HS-5 (cell line): ENCODE data around the gene IFITM10.
"Not testable (repeated sequence)": the region's sequence is repeated elsewhere in the genome, so short reads cannot be mapped to it uniquely, and the experiment has no call there.

Source experiments
- DNase-seq: peaks from one replicate; pipeline ENCODE4 v3.0.0-alpha.2; 2012; ENCODE audit warnings: low read depth

IFITM10 gene

DNA sequence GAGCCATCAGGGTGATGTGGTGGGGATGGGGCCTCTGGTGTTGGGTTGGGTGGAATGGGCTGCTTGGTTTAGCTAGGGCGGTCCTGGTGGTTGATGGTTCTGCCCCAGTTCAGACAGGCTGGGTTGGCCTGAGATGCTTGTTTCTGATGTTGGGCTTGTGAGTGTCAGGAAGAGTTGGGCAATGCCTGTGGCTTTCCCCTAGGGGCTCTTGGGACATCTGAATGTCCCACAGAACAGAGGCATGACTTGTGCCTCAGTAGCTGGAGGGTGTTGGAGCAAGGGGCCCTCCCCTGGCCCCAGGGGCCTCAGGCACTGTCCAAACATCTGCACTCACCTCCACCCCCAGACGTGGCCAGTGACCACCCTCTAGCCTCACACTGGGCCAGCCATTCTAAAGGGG, 27.3 kb upstream of the IFITM10 start:
- no peak for DNase-seq

DNA sequence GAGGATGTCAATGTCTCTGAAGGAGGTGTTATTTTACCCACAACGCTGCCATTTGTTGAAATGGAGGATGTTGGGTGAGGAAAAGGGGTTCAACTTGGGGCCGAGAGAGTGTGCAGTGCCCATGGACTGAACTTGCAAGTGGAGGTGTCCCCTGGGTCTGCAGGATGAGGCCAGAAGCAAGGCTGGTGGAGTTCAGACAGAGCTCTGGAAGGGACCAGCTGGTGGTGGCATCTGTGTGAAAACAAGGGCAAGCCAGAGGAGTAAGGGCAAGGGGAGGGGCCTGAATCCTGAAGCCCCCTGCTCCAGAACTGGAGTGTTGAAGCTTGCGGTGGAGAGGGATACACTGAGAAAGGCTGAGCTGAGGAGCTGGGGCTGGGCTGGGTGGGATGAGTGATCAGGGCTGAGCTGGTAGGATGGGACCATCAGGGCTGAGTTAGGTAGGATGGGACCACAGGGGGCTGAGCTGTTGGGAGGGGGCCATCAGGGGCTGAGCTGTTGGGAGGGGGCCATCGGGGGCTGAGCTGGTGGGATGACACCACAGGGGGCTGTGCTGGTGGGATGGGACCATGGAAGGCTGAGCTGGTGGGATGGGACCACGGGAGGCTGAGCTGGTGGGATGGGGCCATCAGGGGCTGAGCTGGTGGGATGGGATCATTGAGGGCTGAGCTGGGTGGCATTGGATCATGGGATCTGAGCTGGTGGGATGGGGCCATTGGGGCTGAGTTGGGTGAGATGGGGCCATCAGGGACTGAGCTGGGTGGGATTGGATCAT, 26.7 kb upstream of the IFITM10 start:
- no peak for DNase-seq

DNA sequence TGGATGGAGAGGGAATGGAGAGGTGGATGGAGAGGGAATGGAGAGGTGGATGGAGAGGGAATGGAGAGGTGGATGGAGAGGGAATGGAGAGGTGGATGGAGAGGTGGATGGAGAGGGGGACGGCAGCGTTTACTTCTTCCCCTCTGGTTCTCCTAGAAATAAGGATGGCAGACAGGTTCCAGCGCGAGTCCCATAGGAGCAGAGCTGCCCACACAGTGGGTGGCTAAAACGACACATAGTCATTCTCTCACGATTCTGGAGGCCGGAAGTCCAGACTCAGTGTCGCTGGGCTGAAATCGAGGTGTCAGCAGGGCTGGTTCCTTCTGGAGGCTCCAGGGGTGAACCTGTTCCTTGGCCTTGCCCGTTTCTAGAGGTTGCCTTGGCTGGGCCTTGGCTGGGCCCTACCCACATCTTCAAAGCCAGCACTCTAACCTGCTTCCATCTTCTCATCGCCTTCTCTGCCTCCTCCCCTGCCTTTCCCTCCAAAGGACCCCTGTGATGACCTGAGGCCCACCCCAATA, 26.0 kb upstream of the IFITM10 start:
- no peak for DNase-seq

DNA sequence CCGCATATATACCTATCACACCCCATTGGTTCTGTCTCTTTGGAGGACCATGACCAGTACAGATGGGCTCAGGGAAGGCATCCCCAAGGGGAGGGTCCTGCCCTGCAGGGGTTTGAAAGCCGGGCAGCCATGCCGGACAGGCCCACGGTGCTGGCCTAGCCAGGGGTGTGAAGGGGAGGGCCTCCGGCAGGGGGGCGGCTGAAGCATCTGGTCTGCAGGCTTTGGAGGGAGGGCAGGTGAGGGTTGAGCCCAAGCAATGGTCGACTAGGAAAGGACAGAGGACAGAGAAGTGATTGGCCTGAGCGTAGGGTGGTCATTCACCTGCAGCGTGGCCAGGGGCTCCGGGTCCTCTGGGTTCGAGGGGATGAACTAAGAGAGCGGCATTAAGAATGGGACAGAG, 24.5 kb upstream of the IFITM10 start:
- DNase-seq, result no peak

DNA sequence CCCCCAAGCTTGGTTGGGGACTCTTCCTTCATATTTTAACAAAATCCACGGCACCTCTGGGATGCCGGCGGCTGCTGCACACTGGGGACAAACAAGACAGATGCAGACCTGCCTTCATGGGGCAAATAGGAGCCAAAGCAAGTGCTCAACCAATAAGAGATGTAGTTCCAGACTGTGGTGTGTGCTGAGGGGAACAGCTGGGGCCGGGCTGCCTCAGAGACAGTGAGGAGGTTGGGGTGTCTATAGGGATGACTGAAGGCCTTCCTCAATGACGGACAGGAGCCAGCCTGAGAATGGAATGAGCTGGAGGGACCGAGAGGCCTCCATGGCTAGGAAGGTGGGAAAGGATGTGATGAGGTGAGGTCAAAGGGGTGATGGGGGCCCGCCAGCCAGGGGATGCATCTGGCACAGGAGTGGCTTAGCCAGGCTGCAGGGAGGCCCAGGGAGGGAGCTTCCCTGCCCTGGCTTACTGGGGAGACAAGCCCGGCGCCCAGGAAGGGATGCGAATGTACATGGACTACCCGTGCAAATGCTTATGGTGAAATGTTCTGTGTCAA, 23.7 kb upstream of the IFITM10 start:
- no peak for DNase-seq

DNA sequence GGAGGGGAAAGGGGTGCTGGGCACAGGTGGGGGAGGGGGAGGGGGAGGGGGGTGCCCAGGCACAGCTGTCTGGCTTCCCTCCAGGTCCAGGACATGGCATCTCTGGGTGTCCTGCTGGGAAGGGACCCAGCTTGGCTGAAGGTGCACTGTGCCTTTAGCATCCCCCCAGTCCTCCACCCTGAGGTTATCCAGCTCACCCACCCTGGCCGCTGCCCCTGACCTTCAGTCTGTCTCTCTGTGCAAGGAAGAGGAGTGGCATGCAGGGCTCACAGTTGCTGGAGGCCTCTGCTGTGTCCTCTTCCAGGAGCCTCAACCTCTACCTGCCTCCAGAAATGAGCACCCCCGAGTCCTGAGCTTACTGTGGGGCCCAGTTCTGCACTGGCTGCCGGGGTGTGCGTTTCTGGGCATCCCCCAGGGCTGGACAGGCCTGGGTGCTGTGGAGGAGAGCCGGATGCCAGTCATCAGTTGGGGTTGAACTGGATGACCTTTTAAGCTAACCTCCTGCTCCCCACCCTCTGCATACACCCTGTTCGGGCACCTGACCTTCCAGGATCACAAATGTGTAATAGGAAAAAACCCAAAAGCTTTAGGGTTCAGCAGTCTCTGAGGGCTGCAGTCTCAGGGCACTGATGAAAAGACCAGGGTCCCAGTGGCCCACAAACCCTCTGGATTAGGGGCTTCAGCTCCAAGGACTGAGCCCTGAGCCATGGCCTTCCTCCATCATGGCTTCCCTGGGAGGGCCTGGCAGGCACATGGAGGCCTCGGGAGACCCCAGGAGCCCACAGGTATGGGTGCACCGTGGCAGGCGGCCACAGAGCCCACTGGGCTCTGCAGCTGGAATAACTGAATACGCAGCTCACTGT, 23.0 kb upstream of the IFITM10 start:
- DNase-seq, result no peak

DNA sequence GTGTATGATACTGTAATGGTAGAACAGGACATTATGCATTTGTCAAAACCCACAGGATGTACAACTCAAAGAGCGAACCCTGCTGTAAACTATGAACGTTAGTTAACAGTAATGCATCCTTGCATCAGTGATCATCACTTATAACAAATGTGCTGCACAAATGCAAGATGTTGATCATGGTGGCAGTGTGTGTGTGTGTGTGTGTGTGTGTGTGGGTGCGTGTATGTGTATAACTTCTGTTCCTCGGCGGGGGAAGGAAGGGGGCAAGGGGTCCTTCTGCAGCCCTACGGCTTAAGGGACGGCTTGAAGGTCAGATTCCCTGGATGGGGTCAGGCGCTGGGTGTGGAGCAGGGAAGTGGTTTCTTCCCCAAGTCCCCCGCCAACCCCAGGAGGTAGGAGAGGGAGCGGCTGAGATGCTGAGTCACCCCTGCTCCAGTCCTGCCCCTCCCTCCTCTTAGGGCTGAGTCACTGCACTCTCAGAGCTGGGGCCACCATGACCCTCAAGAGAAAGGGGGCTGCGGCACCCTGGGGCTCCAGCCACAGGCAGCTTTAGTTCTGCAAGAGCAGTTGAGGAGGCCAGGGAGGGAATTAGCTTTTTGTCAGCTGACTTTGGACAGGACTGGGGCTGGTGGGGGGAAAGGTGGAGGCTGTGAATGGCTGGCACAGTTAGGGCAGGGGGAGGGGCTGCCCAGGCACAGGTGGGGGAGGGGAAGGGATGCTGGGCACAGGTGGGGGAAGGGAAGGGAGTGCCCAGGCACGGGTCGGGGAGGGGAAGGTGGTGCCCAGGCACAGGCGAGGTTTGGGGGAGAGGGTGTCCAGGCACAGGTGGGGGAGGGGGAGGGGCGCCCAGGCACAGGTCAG, 22.1 kb upstream of the IFITM10 start:
- DNase-seq, result peak; percentile 74

DNA sequence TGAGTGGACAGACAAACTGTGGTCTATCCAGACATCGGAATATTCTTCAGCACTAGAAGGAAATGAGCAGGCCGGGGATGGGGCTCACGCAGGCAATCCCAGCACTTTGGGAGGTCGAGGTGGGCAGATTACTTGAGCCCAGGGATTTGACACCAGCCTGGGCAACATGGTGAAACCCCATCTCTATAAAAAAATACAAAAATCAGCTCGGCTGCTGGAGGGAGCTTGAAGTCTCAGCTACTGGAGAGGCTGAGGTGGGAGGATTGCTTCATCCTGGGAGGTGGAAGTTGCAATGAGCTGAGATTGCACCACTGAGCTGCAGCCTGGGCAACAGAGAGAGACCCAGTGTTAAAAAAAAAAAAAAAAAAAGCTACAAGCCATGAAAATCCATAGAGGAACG, 21.3 kb upstream of the IFITM10 start:
- DNase-seq, result no peak

DNA sequence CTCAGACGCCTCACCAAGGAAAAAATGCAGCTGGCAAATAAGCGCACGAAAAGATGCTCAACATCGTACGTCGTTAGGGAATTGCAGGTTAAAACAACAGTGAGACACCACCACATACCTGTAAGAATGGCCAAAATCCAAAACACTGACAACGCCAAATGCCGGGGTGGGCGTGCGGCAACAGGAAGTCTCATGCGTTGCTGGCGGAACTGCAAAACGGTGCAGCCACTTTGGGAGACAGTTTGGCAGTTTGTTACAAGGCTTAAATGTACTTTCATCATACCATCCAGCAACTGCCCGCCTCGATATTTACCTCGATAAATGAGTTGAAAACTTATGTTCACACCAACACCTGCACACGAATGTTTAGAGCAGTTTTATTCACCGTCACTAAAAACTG, 20.9 kb upstream of the IFITM10 start:
- no peak for DNase-seq

DNA sequence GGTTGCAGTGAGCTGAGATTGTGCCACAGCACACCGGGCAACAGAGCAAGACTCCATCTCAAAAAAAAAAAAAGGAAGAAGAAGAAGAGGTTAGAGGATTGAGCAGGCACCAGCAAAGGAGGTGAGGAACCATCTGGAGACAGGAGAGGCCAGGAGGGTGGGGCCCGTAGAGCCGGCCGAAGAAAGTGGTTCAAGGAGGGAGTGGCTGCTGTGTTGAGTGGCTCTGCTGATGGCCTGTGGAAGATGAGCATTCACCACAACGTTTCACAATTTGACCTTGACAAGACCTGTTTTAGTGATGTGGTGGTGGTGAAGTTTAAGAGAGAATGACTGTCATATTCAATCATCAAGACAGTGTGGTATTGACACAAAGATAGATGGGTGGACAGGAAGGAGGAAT, 20.1 kb upstream of the IFITM10 start:
- no peak for DNase-seq

DNA sequence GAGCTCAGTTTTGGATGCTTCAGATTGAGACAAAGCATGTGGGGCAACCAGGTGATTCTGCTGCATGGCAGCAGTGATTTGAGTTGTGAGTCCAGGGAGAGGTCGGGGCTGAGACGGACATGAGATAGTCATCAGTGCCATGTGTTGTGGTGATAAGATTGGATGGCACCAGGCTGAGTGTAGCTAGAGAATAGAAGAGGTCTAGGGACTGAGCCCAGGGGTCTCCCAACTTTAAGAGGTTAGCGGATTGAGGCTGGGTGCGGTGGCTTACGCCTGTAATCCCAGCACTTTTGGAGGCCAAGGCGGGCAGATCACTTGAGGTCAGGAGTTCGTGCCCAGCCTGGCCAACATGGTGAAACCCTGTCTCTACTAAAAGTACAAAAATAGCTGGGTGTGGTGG, 19.7 kb upstream of the IFITM10 start:
- no peak for DNase-seq

DNA sequence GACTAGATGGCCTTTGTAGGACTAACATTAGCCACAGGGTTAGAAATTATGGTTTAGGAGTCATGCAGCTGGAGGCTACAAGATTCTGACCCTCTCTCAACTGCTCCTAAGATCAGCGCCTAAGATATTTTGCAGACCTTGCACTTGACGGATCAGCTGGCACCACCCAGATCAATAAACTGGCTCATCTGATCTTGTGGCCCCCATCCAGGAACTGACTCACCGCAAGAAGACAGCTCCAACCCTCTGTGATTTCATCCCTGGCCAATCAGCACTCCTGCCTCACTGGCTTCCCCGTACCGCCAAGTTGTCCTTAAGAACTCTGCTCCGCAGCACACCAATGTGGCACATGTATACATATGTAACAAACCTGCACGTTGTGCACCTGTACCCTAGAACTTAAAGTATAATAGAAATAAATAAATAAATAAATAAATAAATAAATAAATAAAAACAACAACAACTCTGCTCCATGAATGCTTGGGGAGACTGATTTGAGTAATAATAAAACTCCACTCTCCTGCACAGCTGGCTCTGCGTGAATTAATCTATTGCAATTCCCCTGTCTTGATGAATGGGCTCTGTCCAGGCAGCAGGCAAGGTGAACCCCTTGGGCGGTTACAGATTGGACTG, 19.0 kb upstream of the IFITM10 start:
- DNase-seq, result not testable (repeated sequence)

DNA sequence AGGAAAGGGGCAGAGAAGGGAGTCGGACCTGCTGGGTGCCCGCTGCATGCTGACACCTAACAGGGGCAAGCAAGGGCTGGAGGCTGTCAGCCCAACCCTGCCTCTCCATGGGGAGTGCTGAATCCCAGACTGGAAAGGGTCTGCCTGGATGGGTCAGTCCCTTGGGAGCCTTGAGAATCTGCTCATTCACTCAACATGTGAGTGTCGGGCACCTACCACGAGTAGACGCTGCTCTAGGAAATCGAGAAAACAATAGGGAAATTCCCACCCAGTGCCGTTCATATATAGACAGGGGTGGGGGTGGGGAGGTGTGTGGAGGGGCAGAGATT, 17.7 kb upstream of the IFITM10 start:
- no peak for DNase-seq

DNA sequence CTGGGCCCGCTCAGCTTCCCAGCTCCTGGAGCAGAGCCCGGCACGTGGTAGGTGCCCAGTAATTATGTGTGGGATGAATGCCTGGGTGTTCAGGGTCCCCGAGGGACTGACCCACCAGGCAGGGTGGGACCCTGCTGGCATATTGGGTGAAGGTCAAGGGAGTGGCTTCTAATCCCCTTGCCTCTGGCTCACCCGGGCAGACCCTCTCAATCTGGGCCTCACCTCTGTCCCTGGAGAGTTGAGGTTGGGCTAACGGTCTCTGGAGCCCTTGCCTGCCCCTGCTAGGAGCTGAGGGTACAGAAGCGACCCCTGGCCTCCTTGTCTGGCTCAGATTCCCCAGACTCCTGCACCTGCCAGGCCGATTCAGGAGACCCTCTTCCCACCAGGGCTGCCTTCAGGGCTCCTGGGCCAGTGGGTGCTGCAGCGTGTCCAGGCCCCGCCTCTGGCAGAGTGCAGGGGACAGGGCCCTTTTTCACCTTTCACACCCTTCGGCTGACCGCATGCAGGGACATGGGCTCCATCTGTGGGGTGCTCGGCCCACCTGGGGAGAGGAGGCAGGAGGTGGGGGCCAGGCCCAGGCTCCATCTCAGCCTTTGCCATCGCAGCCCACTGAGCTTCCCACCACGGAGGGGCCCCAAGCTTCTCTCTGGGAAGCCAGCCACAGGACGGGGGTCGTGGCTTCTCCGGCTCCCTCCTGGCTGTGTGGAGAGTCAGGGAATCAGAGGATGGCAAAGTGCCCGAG, 17.2 kb upstream of the IFITM10 start:
- no peak for DNase-seq

DNA sequence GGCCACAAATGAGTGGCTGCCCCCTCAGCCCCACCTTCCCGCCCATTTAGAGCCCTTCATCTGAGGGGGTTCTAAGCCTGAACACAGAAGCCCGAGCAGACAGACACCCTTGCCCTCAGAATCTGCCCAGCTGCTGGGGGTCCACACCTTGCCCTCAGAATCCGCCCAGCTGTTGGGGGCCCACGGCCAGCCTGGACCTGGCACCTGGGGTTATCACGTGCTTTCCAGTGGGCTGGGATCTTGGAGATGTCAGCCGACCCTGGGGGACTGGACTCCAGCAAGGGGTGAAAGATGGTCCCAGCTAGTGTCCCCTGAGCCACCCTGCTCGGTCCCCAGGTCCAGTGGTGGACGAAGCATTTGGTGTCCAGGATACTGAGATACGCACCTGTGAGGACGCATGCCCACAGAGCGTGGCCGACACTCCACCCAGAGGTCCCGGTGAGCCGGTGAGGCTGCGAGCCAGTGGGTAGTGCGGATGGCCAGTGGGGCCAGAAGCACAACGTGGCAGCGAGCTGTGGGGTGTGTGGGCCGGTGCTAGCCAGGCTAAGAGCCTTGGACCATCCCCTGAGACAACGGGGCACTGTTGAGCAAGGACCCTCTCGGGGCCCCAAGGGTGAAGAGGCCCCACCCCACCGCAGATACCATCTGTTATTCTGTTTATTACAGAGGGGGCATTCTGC, 16.5 kb upstream of the IFITM10 start:
- no peak for DNase-seq

DNA sequence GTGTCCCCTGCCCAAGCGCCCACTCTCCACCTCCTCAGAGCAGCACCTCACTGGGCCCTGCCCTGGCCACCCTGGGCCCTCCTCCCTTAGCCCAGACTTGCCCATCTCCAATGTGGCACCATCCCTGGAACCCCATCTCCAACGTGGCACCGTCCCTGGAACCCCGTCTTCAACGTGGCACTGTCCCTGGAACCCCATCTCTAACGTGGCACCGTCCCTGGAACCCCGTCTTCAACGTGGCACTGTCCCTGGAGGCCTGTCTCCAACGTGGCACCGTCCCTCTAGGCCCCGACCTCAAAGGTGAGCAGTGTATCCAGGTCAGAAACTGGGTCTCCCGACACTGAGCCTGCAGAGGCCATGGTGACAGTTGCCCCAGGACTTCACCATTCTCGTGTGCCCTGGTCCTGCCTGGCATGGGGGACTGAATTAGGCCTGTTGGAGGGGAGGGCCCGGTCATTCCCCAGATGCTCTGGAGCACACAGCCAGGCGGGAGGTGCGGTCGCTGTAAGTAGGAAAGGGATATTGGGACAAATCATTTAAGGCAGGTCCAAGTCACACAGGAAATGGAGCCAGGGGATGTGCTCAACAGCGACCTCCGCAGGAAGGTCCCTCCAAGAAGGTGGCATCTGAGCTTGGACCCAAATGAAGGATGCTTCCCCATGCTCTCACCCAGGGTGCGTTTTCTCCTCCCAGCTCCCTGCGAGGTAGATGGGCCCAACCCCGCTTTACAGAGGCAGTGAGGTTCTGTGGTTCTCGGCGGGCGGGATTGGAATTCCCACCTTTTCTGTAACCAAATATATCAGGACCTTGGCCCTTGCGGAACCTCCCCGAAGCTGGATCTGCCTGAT, 15.7 kb upstream of the IFITM10 start:
- no peak for DNase-seq

DNA sequence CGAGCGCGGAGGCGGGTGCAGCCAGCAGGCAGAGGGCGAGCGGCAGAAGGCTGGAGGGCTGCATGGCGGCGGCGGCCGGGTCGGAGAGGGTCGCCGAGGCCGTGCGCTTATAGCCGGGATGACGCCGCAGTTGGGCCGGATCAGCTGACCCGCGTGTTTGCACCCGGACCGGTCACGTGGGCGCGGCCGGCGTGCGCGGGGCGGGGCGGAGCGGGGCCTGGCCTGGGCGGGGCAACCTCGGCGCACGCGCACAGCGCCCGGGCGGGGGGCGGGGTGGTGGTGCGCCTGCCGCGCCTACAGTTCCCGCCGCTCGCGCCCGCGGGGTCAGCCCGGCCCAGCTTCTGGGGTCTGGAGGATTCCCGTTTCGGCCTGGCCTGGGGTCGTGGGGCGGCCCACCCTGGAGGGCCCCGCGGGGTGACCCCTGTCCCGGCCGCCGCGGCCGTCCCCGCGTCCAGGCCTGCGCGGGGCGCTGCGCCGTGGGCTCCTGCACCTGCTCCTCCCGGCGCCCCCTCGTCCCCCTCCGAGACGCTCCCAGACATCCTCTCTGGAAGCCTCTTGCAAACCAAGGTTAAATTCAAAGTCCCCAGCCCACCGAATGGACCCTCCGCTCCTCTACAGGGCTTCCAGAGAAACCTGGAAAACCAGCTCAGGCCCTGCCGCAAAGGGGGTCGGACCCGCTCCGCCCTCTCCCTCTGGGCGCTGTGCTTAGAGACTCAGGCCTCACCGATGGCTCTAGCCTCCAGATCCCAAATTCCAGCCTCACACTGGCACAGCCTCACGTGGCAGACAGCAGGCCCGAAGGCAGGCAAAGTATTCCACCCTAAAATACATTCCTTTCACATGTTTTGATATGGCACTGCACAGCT, 13.6 kb upstream of the IFITM10 start, which contains the start of gene CTSD:
Gene CTSD (minus strand): TSS at position 132 of the 866 bp plus-strand sequence. CDS start 68 bp downstream, at position 64.
- DNase-seq, result no peak

DNA sequence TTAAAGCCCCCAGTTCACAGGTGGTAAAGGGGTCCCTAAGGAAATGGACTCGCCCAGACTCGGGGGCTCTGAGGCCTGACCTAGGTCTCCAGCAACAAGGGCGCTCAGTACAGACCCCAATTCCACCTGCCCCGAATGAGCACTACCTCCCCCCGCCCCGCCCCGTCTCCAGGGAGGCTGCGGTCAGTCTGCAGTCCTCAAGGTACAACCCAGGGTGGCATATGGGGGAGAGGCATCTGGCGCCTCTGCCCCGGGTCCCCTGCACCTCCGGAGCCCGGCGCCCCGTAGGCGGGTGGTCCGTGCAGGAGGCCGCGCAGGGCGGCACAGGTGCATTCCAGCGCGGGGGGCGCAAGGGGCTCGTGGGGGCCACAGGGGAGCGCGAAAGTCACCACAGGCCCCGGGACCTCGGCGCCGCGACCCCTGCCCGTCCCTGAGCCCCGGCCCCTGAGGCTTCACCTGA, 13.0 kb upstream of the IFITM10 start:
- no peak for DNase-seq
